Ovary (tissue), 9 donors: ENCODE measurements around the gene LRRC26. TPM values are rescaled to one million over a fixed set of nuclear protein-coding genes. Genes with fewer than 3 reads are reported as not detected.

ENCODE experiments used
- DNase-seq, 5 donors: peaks; one replicate each; pipeline ENCODE4 v3.0.0-alpha.2; 2019 to 2020
- H3K27ac ChIP-seq, 2 donors: fragments of 200-600 bp; one replicate each; pipeline versions ENCODE4 v1.5.1 to v1.8.0; 2019 to 2022
- H3K27me3 ChIP-seq: fragments of 200-600 bp; one replicate; pipeline ENCODE4 v1.8.0; 2022
- H3K36me3 ChIP-seq: fragments of 200-600 bp; sonication (generic); one replicate; pipeline ENCODE4 v1.5.1; 2019
- H3K4me1 ChIP-seq: one replicate; pipeline ENCODE4 v1.8.1; 2013; ENCODE audit warnings: mild to moderate bottlenecking, moderate library complexity; ENCODE audit not compliant: insufficient read depth
- H3K4me3 ChIP-seq: fragments of 200-600 bp; sonication (generic); one replicate; pipeline ENCODE4 v1.5.1; 2017
- H3K9me3 ChIP-seq, 2 donors: fragments of 200-600 bp in 1 of 2; sonication (generic) in 1 of 2; one replicate each; pipeline versions ENCODE4 v1.5.1 to v1.8.1; 2013 to 2019; ENCODE audit warnings: mild to moderate bottlenecking in 1 of 2, moderate library complexity in 1 of 2
- EP300 ChIP-seq: sonication (generic); formaldehyde crosslinking; IDR thresholded peaks from one replicate; pipeline ENCODE4 v1.6.1; 2017; ENCODE audit warnings: antibody characterized with exemption
- POLR2A ChIP-seq: fragments of 450-650 bp; IDR thresholded peaks from one replicate; pipeline ENCODE4 v1.6.1; 2017; ENCODE audit warnings: antibody characterized with exemption, mild to moderate bottlenecking, moderate library complexity
- WGBS, 3 donors: extraction: QIAGEN DNeasy Blood & Tissue Kit in 1 of 3; methylation state at CpG; one replicate each; pipeline versions ENCODE4 v1.1.5 to v1.1.7; 2013 to 2017; 5-methylcytosine and 5-hydroxymethylcytosine counted together
- intact Hi-C, 4 donors: fragments of 100-400 bp; cut with DNase I; formaldehyde crosslinking; loops; one replicate each; pipeline versions ENCODE4 v1.11.0 to v1.15.1; 2022 to 2023
- polyA plus RNA-seq, 2 donors: library from polyadenylated mRNA; stranded (reverse); fragments of 200-250 nt in 1 of 2; fragments of 350-450 nt in 1 of 2; fragmentation: Illumina TruSeq in 1 of 2; extraction: RNeasy Lipid Tissue Mini Kit (QIAGEN cat#74804) in 1 of 2; gene quantifications; one replicate each; pipeline ENCODE4 v1.2.3, GENCODE V29; 2013 to 2014
- total RNA-seq, 7 donors: library from RNA; depleted of rRNA in 2 of 7; stranded (reverse); fragments of >200 nt in 2 of 7; fragmentation: NEBNext Ultra II Directional in 3 of 7; extraction: Animal tissue kit (Norgen Biotek cat#: 25700) in 3 of 7; gene quantifications; one replicate each; pipeline versions ENCODE4 v1.1.0 to v1.2.4, GENCODE V29; 2016 to 2023
- TF ChIP-seq, protein P1 (sequence below), 3 donors: fragments of 450-650 bp in 2 of 3; fragments of 200-600 bp in 1 of 3; IDR thresholded peaks; one replicate each; pipeline versions ENCODE4 v1.5.1 to v1.8.0; 2016 to 2022; ENCODE audit warnings: antibody characterized with exemption in 3 of 3, mild to moderate bottlenecking in 1 of 3
- donor health status: DM: no; HTN: no; CAD: no; lungs with moderate emphysema.
- donor health status: DM: no; HTN: no; CAD: no.
- donor health status: Bipolar disorder and iron deficiency.
- donor health status: DM: yes; HTN: yes; CAD: no.
- donor health status: DM: no; HTN: no; CAD: no.
- donor health status: DM: yes; HTN: yes; CAD: no.

The LRRC26 gene
- total and polyA plus RNA-seq, 9 donors = 0.23 to 3.0 TPM; not detected in 7

GRCh38 chr9:137159105-137160053 is 10.5 kb downstream of the LRRC26 start:
- H3K27me3 ChIP-seq = peaks cover 6% of the 10 kb centered on the region
- no peaks in the 10 kb centered on the region for H3K9me3 ChIP-seq
- whole genome bisulfite sequencing, 3 donors = 24 to 42% (median 28%) methylated on average over 14 of the region's 14 CpGs

DNA sequence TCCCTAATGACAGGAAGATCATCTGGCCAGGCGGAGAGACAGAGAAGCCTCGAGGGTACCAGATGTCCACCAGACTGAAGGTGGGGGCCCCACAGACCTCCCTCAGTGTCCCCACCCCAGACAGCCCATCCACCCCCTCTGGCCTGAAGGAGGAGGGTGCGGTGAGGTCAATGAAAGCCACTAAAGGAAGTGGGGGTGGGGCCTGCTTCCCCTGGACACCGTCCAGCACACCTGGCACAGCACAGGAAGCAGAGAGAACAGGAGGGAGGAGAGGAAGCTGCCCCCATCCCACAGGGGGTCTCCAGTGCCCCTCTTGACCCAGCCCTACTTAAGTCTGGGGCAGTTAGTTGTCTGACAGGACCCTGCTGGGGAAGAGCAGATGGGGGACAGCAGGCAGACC is 11.2 kb downstream of the LRRC26 start:
- intact Hi-C loops = no loop called here
- Histone ChIP-seq H3K27ac (no peak overlapping the region), H3K4me3 (no peak overlapping the region), H3K36me3 (no peaks in the 10 kb centered on the region), H3K27me3 (no peaks in the 10 kb centered on the region), H3K4me1 (peaks cover 6% of the 10 kb centered on the region), H3K9me3 (no peaks in the 10 kb centered on the region)
- no peak for DNase-seq
- 24 to 37% (median 30%) methylated on average over 4 of the region's 4 CpGs for WGBS, 3 donors
- TF ChIP-seq EP300 = no peak
- TF ChIP-seq, protein P1, sequence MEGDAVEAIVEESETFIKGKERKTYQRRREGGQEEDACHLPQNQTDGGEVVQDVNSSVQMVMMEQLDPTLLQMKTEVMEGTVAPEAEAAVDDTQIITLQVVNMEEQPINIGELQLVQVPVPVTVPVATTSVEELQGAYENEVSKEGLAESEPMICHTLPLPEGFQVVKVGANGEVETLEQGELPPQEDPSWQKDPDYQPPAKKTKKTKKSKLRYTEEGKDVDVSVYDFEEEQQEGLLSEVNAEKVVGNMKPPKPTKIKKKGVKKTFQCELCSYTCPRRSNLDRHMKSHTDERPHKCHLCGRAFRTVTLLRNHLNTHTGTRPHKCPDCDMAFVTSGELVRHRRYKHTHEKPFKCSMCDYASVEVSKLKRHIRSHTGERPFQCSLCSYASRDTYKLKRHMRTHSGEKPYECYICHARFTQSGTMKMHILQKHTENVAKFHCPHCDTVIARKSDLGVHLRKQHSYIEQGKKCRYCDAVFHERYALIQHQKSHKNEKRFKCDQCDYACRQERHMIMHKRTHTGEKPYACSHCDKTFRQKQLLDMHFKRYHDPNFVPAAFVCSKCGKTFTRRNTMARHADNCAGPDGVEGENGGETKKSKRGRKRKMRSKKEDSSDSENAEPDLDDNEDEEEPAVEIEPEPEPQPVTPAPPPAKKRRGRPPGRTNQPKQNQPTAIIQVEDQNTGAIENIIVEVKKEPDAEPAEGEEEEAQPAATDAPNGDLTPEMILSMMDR (IDR thresholded peaks at IDR 0.05) = no peak
- TF ChIP-seq POLR2A = no peak

More at GRCh38 chr9:137159105-137160053, 10.5 kb downstream of the LRRC26 start:
- H3K4me3 ChIP-seq = no peak overlapping the region
- no peaks in the 10 kb centered on the region for H3K36me3 ChIP-seq
- intact Hi-C loops = no loop called here
- H3K4me1 ChIP-seq = peaks cover 6% of the 10 kb centered on the region
- H3K27ac ChIP-seq = no peak overlapping the region
- no peak for TF ChIP-seq EP300
- TF ChIP-seq, protein P1 (IDR thresholded peaks at IDR 0.05) = no peak
- TF ChIP-seq POLR2A = no peak
- DNase-seq = no peak

DNA sequence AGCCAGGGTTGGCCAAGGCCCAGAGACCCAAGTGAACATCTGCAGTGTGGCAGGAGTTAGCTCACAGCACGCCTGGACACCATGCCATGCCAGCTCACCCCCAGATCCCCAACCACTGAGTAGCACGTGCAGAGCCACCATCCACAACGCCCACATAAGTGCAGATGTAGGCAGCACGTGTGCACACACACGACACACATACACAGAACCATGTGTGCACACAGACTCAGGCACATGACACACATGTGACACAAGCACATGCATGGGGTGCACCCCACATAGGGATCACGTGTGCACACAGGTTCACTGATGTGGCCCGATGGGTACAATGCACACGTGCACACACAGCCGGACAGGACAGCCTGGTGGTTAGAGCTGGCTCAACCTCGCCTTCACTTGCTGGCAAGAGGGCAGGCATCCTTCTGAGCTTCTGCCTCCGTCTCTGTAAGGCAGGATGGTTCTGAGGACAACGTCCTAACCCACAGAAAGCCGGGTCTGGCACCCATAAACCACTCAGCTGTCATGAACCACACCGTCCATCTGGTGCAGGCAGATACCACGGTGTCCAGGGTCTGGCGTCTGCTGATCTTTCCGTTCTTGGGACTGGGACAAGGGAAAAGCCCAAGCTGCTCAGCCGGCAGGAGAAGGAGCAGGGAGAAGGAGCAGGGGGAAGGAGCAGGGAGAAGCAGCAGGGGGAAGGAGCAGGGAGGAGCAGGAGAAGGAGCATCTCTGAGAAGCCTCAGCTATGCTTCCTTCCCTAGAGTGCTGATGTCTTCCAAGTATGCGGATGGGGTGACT is 12.0 kb downstream of the LRRC26 start:
- peaks cover 6% of the 10 kb centered on the region for H3K4me1 ChIP-seq
- H3K27ac ChIP-seq = no peak overlapping the region
- no peaks in the 10 kb centered on the region for H3K9me3 ChIP-seq
- intact Hi-C loops = no loop called here
- no peaks in the 10 kb centered on the region for H3K27me3 ChIP-seq
- WGBS, 3 donors = 47 to 52% (median 52%) methylated on average over 19 of the region's 19 CpGs
- TF ChIP-seq EP300 = no peak
- no peak overlapping the region for H3K4me3 ChIP-seq
- no peak for DNase-seq
- no peaks in the 10 kb centered on the region for H3K36me3 ChIP-seq

DNA sequence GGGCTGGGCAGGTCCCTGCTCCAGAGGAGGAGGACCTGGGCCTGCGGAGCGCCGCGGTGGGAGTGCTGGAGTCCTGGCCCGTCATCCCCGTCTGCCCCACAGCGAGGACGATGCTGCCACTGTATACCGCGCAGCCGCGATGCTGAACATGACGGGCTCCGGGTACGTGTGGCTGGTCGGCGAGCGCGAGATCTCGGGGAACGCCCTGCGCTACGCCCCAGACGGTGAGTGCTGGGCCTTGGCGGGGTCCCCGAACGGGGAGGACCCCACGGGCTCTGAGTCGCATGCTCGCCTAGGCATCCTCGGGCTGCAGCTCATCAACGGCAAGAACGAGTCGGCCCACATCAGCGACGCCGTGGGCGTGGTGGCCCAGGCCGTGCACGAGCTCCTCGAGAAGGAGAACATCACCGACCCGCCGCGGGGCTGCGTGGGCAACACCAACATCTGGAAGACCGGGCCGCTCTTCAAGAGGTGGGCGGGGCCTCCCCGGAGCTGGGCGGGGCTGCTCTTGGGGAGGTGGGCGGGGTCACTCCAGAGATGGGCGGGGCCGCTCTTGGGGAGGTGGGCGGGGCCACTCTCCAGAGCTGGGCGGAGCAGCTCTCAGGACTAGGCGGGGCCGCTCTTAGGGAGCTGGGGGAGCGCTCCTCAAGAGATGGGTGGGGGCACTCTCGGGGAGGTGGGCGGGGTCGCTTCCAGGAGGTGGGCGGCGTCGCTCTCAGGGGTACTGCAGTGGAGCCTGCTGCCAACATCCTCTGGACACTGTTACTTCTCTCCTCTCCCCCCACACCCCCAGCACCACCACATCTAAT is 13.1 kb downstream of the LRRC26 start:
- Histone ChIP-seq H3K9me3 (no peaks in the 10 kb centered on the region), H3K36me3 (no peaks in the 10 kb centered on the region), H3K27ac (no peak overlapping the region), H3K27me3 (no peaks in the 10 kb centered on the region), H3K4me3 (no peak overlapping the region), H3K4me1 (peaks cover 4% of the 10 kb centered on the region)
- TF ChIP-seq, protein P1 (IDR thresholded peaks at IDR 0.05) = no peak
- no peak for TF ChIP-seq EP300
- TF ChIP-seq POLR2A = no peak
- WGBS, 3 donors = 1 to 2% (median 2%) methylated on average over 51 to 65 of the region's 65 CpGs
- intact Hi-C loops = no loop called here
- DNase-seq = no peak
